Right ventricle myocardium inferior (tissue), 1 donor: ENCODE results near the gene ADAMTS6. TPM values are rescaled to one million over a fixed set of nuclear protein-coding genes. Genes with fewer than 3 reads are reported as not detected.
"Not testable (repeated sequence)": the region's sequence is repeated elsewhere in the genome, so short reads cannot be mapped to it uniquely, and the experiment has no call there.

Source experiments
- ATAC-seq: fragments of 200-7000 bp; cut with Tn5 transposase; one replicate; pipeline ENCODE4 v1.9.1; 2020; ENCODE audit warnings: mild to moderate bottlenecking, moderate library complexity
- DNase-seq: peaks from one replicate; pipeline ENCODE4 v3.0.0; 2021; ENCODE audit errors: missing footprints
- intact Hi-C: fragments of 100-400 bp; cut with DNase I; formaldehyde crosslinking; loops from one replicate; pipeline ENCODE4 v1.11.0; 2022
- total RNA-seq: library from RNA; stranded (reverse); fragmentation: NEBNext Ultra II Directional; extraction: Animal tissue kit (Norgen Biotek cat#: 25700); gene quantifications from one replicate; pipeline ENCODE4 v1.2.1, GENCODE V29; 2021
- donor health status: DM: no; HTN: yes; CAD: no; lungs with severe emphysema.

The ADAMTS6 gene
- total RNA-seq, 1 donor from 2014 or later, result 0.73 TPM

DNA sequence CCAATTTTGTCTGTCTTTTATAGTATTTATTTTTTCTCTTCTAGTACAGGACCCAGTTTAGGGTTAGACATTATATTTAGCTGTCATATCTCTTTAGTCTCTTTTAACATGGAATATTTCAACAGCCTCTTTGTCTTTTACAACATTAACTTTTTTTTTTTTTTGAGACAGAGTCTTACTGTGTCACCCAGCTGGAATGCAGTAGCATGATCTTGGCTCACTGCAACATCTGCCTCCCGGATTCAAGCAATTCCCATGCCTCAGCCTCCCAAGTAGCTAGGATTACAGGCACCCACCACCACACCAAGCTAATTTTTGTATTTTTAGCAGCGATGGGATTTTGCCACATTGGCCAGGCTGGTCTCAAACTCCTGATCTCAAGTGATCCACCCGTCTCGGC, 90.1 kb downstream of the ADAMTS6 start:
- DNase-seq, result no peak
- no peak for ATAC-seq
- intact Hi-C loops, result no loop called here

DNA sequence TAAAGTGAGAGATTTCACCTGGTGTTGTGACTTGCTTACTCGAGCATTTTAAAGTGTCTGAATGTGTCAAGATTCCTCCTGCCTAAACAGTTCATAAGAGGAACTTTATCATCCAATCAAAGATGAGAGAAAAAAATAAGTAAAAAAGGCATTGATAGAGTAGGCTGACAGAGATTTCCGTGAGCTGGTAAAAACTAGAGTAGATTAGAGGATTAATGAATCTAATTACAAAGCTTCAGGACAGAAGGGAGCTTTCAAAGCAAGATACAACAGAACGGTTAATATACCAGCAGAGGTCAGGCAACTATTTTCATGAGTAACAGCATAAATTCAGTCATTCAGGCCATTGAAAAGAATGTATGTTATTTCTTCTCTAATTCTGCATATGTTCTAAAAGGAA, 91.5 kb downstream of the ADAMTS6 start:
- ATAC-seq (no peak), DNase-seq (no peak)
- intact Hi-C loops, result no loop called here

DNA sequence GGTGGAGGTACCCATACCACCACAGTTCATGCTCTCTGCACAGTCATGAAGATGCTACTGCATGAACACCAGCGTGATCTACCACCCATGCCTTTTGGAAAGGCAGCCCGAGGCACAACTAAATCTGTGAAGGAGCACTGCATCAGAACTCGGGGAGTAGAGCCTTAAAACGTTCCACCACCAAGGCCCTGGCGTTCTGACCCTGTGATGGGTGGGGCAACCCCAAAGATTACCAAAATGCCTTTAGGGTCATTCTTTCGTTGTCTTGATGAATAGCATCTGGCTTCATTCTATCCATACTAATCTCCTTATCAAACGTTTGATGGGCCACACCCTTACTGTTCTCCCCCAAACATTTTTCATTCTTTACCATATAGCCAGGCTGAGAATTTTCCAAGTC, 97.9 kb downstream of the ADAMTS6 start:
- ATAC-seq, result no peak
- intact Hi-C loops, result no loop called here
- no peak for DNase-seq

- DNase-seq (no peak), ATAC-seq (no peak)
- intact Hi-C loops, result no loop called here
These were observed 99.1 kb downstream of the ADAMTS6 start for GRCh38 chr5:65382582-65382981.

- intact Hi-C loops, result not testable (repeated sequence)
These were observed 111.2 kb downstream of the ADAMTS6 start for GRCh38 chr5:65370505-65370904.

GRCh38 chr5:65366655-65367054, 115.1 kb downstream of the ADAMTS6 start:
- ATAC-seq (peak; percentile 72), DNase-seq (no peak)
- intact Hi-C loops, result no loop called here

More at GRCh38 chr5:65370505-65370904, 111.2 kb downstream of the ADAMTS6 start:
- ATAC-seq, DNase-seq: not testable (repeated sequence)

GRCh38 chr5:65364907-65365306, 116.8 kb downstream of the ADAMTS6 start:
- intact Hi-C loops, result no loop called here
- no peak for ATAC-seq
- DNase-seq, result no peak

GRCh38 chr5:65363499-65363898, 118.2 kb downstream of the ADAMTS6 start:
- intact Hi-C loops, result no loop called here
- ATAC-seq (no peak), DNase-seq (no peak)

- ATAC-seq, result no peak
- intact Hi-C loops, result no loop called here
- no peak for DNase-seq
These were observed 121.7 kb downstream of the ADAMTS6 start for GRCh38 chr5:65359981-65360380.

DNA sequence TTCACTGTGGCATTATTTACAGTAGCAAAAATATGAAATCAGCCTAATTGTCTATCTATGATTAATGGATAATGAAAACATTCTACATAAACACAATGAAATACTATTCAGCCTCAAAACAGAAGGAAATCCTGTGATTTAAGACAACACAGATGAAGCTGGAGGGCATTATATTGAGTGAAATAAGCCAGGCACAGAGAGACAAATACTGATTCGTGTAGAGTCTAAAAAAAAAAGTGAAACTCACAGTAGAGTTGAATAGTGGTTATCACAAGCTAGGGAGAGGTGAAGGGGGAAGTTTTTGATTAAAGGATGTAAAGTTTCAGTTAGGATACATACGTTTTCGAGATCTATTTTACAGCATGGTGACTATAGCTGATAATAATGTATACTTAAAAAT, 122.2 kb downstream of the ADAMTS6 start:
- intact Hi-C loops, result no loop called here
- no peak for ATAC-seq
- no peak for DNase-seq

- DNase-seq (no peak), ATAC-seq (peak; percentile 42)
- intact Hi-C loops, result no loop called here
These were observed 125.4 kb downstream of the ADAMTS6 start for GRCh38 chr5:65356274-65356673.

DNA sequence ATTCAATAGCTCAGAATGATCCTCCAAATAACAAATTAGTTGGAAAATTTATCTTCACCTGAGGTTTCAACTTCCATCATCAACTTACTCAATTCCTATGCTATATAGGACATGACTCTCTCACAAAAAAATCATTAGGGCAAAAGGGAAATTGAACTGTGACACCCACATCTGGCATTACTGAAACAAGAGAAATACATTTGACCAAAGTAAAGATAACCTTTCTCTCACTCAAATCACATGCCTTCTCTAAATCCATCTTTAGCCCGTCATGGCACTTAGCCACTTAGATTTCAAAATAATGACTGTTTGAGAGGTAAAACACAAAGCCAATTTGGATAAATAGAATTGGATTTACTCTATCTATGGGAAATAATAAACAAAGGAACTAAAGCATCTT, 126.4 kb downstream of the ADAMTS6 start:
- DNase-seq (no peak), ATAC-seq (no peak)
- intact Hi-C loops, result no loop called here

DNA sequence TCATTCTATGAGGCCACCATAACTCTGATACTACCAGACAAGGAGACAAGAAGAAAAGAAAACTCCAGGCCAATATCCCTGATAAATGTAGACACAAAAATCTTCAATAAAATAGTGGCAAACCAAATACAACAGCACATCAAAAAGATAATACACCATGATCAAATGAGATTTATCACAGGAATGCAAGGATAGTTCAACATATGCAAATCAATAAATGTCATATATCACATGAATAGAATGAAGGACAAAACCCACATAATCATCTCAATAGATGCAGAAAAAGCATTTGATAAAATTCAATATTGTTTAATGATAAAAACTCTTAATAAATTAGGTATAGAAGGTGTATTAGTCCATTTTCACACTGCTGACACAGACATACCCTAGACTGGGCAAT, 139.9 kb downstream of the ADAMTS6 start:
- intact Hi-C loops, result no loop called here
- ATAC-seq (no peak), DNase-seq (no peak)

DNA sequence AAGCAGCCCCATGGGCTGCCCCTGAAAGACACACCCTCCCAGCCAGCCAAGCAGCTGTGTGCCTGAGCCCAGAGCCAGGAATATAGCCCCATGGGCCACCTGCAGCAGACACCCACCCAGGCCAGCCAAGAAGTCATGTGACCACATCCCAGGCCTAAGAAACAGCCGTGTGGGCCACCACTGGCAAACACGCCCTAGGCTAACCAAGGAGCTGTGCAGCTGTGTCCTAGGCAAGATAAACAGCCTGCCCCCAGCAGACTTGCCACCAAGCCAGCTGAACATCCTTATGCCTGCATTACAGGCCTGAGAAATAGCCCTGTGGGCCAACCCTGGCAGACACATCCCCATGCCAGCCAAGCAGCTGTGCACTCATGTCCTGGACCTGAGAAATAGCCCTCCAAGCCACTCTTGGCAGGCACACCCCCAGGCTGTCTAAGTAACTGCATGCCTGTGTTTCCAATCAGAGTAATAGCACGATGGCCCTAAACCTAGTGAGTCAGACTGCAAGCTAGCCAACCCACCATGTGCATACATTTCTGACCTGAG, 143.0 kb downstream of the ADAMTS6 start:
- no peak for ATAC-seq

GRCh38 chr5:65334077-65334476, 147.6 kb downstream of the ADAMTS6 start:
- DNase-seq (no peak), ATAC-seq (no peak)

More for the DNA sequence above, 143.0 kb downstream of the ADAMTS6 start:
- intact Hi-C loops, result loop anchor here (10.0 kb wide), 1 partner anchor 524 kb away; no protein-coding TSS in a partner anchor
- no peak for DNase-seq

DNA sequence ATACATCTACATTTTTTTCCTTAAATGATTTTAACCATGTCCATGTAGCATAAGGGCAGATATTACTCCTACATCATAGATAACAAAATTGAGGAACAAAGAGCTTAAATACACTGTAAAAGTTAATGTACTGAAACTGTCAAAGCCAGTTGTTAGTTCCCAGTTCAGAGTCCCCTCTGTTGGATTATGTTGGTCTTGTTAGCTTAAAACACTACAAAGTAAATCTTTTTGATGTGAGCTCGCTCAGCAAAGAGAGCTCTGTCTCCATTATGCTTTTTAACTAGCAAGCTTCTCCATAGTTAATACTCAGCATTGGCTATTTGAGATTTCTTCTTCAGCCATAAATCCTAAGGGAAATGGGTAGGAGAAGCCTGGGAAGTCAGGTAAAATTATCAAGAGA, 149.1 kb downstream of the ADAMTS6 start:
- DNase-seq (no peak), ATAC-seq (no peak)
- intact Hi-C loops, result loop anchor here (10.0 kb wide), 1 partner anchor 518 kb away; no protein-coding TSS in a partner anchor

More at GRCh38 chr5:65334077-65334476, 147.6 kb downstream of the ADAMTS6 start:
- intact Hi-C loops, result loop anchor here (10.0 kb wide), 1 partner anchor 519 kb away; no protein-coding TSS in a partner anchor

DNA sequence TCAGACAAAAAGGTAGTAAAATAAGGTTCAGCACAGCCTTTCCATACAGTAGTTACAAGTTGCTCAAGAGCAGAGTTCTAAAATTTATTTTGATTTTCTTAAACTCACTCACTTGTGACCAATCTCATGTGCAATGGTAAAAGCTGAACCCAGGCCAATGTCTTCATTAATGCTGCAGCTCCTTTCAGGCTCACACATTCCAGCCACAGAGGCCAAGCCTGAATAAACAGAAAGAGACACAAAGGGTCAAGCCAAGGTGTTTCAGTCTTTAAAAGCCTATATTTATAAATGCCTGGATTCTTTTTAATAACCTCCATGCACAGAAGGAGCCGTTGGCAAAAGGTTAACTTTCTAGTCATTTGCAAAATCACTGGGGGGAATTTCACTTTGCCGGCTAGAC, 152.5 kb downstream of the ADAMTS6 start:
- no peak for DNase-seq
- ATAC-seq, result no peak
- intact Hi-C loops, result no loop called here

- intact Hi-C loops, result no loop called here
- ATAC-seq, result no peak
These were observed 154.1 kb downstream of the ADAMTS6 start for GRCh38 chr5:65327582-65327981.

GRCh38 chr5:65326922-65327321, 154.8 kb downstream of the ADAMTS6 start:
- DNase-seq (no peak), ATAC-seq (no peak)
- intact Hi-C loops, result no loop called here

More at GRCh38 chr5:65327582-65327981, 154.1 kb downstream of the ADAMTS6 start:
- DNase-seq, result no peak

- no peak for DNase-seq
- ATAC-seq, result no peak
- intact Hi-C loops, result no loop called here
These were observed 157.5 kb downstream of the ADAMTS6 start for GRCh38 chr5:65324226-65324625.

DNA sequence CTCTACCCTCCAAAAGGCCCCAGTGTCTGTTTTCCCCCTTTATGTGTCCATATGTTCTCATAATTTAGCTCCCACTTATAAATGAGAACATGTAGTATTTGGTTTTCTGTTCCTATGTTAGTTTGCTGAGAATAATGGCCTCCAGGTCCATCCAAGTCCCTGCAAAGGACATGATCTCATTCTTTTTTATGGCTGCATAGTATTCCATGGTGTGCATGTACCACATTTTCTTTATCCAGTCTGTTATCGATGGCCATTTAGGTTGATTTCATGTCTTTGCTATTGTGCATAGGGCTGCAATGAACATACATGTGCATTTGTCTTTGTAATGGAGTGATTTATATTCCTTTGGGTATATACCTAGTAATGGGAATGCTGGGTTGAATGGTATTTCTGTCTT, 161.0 kb downstream of the ADAMTS6 start:
- intact Hi-C loops, ATAC-seq, DNase-seq: not testable (repeated sequence)
